ENCODE data around the gene MAN1B1.

MAN1B1 gene

DNA sequence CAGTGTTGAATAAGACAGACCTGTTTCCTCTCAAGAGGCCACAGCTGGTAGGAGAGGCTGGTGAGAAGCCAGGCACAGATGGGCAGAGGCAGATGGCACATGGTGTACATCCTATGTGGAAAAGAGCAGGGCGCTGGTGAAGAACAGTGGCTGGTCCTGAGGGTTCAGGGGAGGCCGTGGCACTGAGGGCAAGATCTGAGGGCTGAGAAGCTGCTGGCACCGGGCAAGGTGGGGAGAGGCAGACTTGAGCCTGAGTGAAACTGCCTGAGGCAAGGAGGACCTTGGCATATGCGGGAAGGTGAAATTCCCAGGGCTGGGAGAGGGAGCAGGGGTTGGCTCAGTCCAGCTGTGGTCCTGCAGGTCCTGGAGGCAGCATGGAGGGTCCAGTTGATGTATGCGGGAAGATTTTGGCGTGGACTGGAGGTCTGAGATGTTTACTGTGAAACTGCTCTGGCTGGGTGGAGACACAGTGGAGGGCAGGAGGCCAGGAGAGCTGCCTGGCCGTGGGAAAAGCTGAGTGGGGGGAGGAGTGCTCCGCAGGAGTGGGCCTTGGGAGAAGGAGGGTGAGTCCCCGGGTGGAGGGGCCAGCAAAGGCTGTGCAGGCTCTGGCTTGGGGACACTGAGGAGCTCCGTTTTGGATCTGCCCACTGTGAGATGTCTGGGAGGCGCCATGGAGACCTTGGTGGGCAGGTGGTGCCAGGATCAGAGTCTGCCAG lies 2.6 kb downstream of the MAN1B1 start:
- Histone ChIP-seq H3K27ac (replicated peaks) (no peak overlapping the region), H3K27me3 (ENCODE audit: insufficient read depth, poor library complexity, severe bottlenecking) (no peaks in the 10 kb centered on the region), H3K4me3 (replicated peaks; ENCODE audit: insufficient read depth, low read length) (no peak overlapping the region)
- 0 out of 2 replicates have a peak, but pooled peaks have one; percentile 48 for TF ChIP-seq SPI1 (IDR thresholded peaks at IDR 0.05; ENCODE audit: borderline replicate concordance, low read depth)
- TF ChIP-seq POLR2AphosphoS5 (IDR thresholded peaks at IDR 0.05; ENCODE audit: low read depth) = no peak
- DNase-seq (ENCODE audit: low read depth in 1 of 2, low spot score in 1 of 2) = peak in 1 of 2 experiments; percentile 28

DNA sequence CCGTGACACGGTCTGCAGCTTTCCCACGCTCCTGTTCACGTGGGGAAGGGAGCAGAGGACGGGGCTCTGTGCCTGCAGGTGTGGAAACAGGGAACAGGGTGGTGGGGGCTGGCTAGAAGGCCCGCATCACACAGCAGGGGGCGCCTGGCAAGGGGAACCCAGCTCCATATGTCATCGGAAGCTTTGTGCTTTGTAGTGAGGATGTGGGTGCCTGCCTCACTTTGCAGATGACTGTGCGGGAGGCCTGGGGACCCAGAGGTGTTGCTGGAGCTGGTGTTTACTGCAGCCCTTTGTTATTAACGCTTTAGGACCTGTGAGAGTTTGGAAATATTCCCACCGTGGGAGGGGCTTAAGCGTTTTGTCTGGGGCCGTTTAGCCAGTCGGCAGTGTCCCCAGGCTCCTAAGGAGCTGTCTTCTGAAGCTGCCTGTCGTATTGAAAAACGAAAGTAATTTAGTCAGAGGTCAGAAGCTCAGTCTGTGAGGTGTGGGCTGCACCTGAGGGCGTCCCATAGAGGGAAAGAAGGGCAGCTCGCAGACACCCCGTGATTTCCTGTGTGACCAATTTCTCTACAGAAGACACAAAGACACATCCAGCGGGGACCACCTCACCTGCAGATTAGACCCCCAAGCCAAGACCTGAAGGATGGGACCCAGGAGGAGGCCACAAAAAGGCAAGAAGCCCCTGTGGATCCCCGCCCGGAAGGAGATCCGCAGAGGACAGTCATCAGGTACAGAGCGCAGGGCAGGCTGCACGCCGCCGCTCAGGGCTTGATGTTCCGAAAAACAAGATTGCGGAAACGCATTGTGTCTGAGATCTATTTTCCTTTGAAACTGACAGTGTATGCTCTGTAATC lies 9.1 kb downstream of the MAN1B1 start:
- DNase-seq (ENCODE audit: low read depth in 1 of 2, low spot score in 1 of 2) = no peak
- H3K27ac ChIP-seq (replicated peaks) = no peak overlapping the region
- TF ChIP-seq GABPA (IDR thresholded peaks at IDR 0.05; ENCODE audit: low read depth) (no peak), POLR2AphosphoS5 (IDR thresholded peaks at IDR 0.05; ENCODE audit: low read depth) (no peak), SPI1 (IDR thresholded peaks at IDR 0.05; ENCODE audit: borderline replicate concordance, low read depth) (no peak)
- TF ChIP-seq, protein P1, sequence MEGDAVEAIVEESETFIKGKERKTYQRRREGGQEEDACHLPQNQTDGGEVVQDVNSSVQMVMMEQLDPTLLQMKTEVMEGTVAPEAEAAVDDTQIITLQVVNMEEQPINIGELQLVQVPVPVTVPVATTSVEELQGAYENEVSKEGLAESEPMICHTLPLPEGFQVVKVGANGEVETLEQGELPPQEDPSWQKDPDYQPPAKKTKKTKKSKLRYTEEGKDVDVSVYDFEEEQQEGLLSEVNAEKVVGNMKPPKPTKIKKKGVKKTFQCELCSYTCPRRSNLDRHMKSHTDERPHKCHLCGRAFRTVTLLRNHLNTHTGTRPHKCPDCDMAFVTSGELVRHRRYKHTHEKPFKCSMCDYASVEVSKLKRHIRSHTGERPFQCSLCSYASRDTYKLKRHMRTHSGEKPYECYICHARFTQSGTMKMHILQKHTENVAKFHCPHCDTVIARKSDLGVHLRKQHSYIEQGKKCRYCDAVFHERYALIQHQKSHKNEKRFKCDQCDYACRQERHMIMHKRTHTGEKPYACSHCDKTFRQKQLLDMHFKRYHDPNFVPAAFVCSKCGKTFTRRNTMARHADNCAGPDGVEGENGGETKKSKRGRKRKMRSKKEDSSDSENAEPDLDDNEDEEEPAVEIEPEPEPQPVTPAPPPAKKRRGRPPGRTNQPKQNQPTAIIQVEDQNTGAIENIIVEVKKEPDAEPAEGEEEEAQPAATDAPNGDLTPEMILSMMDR (IDR thresholded peaks at IDR 0.05; ENCODE audit: insufficient read depth, low read length) = no peak
- TF ChIP-seq, protein P2, sequence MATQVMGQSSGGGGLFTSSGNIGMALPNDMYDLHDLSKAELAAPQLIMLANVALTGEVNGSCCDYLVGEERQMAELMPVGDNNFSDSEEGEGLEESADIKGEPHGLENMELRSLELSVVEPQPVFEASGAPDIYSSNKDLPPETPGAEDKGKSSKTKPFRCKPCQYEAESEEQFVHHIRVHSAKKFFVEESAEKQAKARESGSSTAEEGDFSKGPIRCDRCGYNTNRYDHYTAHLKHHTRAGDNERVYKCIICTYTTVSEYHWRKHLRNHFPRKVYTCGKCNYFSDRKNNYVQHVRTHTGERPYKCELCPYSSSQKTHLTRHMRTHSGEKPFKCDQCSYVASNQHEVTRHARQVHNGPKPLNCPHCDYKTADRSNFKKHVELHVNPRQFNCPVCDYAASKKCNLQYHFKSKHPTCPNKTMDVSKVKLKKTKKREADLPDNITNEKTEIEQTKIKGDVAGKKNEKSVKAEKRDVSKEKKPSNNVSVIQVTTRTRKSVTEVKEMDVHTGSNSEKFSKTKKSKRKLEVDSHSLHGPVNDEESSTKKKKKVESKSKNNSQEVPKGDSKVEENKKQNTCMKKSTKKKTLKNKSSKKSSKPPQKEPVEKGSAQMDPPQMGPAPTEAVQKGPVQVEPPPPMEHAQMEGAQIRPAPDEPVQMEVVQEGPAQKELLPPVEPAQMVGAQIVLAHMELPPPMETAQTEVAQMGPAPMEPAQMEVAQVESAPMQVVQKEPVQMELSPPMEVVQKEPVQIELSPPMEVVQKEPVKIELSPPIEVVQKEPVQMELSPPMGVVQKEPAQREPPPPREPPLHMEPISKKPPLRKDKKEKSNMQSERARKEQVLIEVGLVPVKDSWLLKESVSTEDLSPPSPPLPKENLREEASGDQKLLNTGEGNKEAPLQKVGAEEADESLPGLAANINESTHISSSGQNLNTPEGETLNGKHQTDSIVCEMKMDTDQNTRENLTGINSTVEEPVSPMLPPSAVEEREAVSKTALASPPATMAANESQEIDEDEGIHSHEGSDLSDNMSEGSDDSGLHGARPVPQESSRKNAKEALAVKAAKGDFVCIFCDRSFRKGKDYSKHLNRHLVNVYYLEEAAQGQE (IDR thresholded peaks at IDR 0.05; ENCODE audit: insufficient replicate concordance, low read depth) = no peak
- no peaks in the 10 kb centered on the region for H3K27me3 ChIP-seq (ENCODE audit: insufficient read depth, poor library complexity, severe bottlenecking)
- H3K4me3 ChIP-seq (replicated peaks; ENCODE audit: insufficient read depth, low read length) = no peak overlapping the region

DNA sequence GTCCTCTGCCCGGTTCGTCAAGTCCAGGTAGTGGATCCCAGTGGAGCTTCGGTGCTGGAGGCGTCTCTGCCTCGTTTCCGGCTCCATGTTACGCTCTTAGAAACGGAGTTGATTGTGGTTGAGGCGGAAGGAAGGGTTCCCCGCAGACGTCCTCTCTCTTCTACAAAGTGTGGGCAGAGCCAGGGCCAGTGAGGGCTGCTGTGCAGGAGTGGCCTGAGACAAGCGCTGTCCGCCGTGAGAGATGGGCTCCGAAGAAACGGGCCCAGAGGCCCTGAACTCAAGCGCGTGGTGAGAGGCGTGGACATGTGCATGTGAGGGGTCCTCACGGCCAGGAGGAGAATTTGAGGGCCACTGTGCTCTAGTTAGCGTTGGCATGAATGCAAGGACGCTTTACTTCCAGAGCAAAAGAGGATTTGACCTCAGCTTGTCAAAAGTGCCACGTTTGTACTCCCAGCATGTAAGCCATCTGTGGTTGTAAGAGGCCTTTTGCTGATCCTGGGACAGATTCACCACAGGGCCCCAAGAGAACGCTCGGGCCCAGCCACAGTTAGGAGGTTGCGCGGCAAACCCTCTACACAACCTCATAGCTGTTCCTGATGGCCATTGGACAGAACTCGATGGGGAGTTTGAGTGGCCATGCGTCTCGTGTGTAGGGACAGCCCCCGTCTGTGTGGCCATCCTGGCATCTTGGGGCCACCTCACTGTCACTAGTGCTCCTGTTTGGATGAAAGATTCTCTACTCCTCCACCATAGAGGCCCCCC lies 10.2 kb downstream of the MAN1B1 start:
- H3K27me3 ChIP-seq (ENCODE audit: insufficient read depth, poor library complexity, severe bottlenecking) = no peaks in the 10 kb centered on the region
- DNase-seq (ENCODE audit: low read depth in 1 of 2, low spot score in 1 of 2) = no peak
- no peak overlapping the region for H3K27ac ChIP-seq (replicated peaks)
- TF ChIP-seq SPI1 (IDR thresholded peaks at IDR 0.05; ENCODE audit: borderline replicate concordance, low read depth) (no peak), POLR2AphosphoS5 (IDR thresholded peaks at IDR 0.05; ENCODE audit: low read depth) (no peak), GABPA (IDR thresholded peaks at IDR 0.05; ENCODE audit: low read depth) (no peak)
- TF ChIP-seq, protein P1 (IDR thresholded peaks at IDR 0.05; ENCODE audit: insufficient read depth, low read length) = no peak
- TF ChIP-seq, protein P2 (IDR thresholded peaks at IDR 0.05; ENCODE audit: insufficient replicate concordance, low read depth) = no peak
- H3K4me3 ChIP-seq (replicated peaks; ENCODE audit: insufficient read depth, low read length) = no peak overlapping the region
